ENCODE measurements around the gene GPC5. TPM values are rescaled to one million over a fixed set of nuclear protein-coding genes. Genes with fewer than 3 reads are reported as not detected.

The GPC5 gene
- total and polyA plus RNA-seq, 2 of the 8 experiments (the other 6 are each of a cell fraction or from before 2014, with no cell fraction given), result 0.20 to 0.39 TPM

- no peak for TF ChIP-seq POLR2AphosphoS5 (IDR thresholded peaks at IDR 0.05; ENCODE audit: low read depth, low read length)
- no peak for TF ChIP-seq TCF12 (IDR thresholded peaks at IDR 0.05; ENCODE audit: low read depth, low read length)
These were observed 1363.3 kb downstream of the GPC5 start (continued) for GRCh38 chr13:92761710-92762109.

Data from H1 (cell line).